GM19023 (cell line): ENCODE results near the gene PSPC1.
A peak's percentile ranks its signal among the peaks of the same experiment; 100 is the strongest.
"Not testable (repeated sequence)": the region's sequence is repeated elsewhere in the genome, so short reads cannot be mapped to it uniquely, and the experiment has no call there.

Experiments used
- ATAC-seq: cut with Tn5 transposase; IDR thresholded peaks from one replicate; pipeline ENCODE4 v1.9.1; 2021; ENCODE audit warnings: mild to moderate bottlenecking, moderate library complexity; ENCODE audit not compliant: unreplicated experiment

PSPC1 gene

DNA sequence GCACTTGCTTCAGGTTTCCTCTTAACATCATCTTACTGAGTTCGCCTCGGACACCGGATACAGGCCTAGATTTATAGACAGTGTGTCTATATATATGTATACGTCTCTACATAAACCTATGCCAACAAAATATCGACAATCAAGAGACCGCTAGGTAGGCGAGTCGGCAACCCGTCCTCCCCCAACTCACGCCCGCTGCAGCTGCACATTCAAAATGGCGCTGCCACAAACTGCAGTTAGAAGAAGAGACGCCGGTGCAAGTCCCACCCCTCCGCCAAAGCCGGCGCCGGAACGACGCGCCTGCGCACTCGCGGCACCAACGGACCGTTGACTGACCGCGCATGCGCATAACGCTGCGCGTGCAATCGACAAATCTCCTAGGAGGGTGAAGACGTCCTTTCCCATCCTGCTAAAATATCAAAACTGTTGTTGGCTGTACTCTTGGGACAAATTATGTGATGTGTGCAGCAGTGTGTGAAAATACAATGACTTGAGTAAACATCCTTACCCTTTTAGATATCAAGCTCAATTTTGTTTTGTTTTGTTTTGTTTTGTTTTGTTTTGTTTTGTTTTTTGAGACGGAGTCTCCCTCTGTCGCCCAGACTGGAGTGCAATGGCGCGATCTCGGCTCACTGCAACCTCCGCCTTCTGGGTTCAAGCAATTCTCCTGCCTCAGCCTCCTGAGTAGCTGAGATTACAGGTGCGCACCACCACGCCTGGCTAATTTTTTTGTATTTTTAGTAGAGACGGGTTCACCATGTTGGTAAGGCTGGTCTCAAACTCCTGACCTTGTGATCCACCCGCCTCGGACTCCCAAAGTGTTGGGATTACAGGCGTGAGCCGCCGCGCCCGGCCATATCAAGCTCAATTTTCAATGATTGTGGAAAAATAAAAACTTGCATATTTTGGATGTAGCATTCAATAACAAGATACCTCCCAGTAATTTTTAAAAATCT, at the start of gene PSPC1:
TSS of gene PSPC1 (minus strand) at position 219 of the 956 bp plus-strand sequence. CDS start at position 31, 188 bp downstream.
- ATAC-seq = peak; percentile 83

- ATAC-seq = no peak
Measured at GRCh38 chr13:19822673-19823072, 39.9 kb upstream of the PSPC1 start.

DNA sequence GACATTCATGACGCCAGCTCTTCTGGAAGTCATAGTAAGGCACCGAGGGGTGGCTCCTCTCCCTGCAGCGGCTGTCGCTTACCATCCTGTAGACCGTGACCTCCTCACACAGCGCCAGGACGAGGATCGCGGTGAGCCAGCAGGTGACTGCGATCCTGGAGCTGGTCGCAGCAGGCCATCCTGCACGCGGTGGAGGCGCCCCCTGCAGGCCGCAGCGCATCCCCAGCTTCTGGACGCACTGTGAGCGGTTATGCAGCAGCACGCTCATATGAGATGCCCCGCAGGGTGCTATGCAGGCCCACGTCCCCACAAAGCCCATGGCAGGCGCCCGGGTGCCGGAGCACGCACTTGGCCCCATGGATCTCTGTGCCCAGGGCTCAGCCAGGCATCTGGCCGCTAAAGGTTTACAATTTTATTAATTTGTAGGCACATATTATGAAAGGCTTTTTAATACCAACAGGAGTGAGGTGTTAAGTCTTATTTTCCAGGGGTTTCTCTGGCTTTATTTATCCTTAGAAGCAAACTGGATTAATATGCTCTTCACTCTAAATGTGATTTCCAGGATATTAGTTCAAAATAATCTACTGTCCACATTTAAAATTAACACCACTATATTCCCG, 35.6 kb upstream of the PSPC1 start:
- ATAC-seq = no peak

DNA sequence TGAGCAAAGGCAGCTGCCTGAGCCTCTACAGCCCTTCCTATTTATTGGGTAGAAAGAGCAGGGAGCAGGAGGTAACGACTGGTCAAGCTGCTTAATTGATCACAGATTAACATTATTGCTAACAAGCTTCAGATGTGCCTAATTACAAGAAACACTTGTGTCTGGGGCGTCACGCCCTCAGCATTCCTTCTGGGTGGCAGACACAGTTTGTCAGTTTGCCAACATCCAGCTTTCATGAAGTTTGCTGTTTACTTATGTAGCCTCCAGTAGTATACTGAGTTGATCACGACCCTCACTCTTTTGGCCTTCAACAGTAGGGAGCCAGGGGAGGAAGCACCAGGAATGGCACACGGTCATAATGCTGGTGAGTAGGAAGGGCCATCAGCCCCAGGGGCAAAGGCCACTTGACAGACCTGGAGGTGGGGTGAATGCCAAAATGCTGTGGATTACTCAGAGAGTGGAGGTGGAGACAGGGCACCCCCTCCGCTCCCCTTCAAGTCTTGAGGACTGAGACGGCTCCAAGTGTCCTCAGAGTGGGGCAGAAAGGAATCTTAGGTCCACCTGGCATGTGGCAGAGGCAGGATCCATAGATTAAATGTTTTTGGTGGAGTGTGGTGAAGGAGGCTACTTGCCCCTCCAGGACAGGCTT, 34.9 kb upstream of the PSPC1 start:
- no peak for ATAC-seq

DNA sequence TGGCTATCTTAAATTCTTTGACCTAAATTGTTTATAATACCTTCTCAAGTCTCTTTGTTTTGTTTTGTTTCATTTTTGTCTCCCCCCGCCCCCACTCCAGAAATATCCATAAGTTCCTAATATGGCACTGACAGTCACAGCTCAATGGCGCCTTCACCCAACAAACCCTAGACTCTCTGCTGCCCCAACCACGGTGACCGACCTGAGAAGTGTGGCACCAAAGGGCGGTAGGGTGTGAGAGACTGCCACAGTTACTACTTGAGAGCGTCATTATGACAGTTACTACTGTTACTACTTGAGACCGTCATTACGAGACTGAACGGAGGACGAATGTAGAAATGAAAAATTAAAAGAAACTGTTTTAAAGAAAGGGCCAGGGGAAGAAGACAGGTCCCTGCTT, 34.4 kb upstream of the PSPC1 start:
- no peak for ATAC-seq

- ATAC-seq = not testable (repeated sequence)
Measured at GRCh38 chr13:19815842-19816241, 33.1 kb upstream of the PSPC1 start.

DNA sequence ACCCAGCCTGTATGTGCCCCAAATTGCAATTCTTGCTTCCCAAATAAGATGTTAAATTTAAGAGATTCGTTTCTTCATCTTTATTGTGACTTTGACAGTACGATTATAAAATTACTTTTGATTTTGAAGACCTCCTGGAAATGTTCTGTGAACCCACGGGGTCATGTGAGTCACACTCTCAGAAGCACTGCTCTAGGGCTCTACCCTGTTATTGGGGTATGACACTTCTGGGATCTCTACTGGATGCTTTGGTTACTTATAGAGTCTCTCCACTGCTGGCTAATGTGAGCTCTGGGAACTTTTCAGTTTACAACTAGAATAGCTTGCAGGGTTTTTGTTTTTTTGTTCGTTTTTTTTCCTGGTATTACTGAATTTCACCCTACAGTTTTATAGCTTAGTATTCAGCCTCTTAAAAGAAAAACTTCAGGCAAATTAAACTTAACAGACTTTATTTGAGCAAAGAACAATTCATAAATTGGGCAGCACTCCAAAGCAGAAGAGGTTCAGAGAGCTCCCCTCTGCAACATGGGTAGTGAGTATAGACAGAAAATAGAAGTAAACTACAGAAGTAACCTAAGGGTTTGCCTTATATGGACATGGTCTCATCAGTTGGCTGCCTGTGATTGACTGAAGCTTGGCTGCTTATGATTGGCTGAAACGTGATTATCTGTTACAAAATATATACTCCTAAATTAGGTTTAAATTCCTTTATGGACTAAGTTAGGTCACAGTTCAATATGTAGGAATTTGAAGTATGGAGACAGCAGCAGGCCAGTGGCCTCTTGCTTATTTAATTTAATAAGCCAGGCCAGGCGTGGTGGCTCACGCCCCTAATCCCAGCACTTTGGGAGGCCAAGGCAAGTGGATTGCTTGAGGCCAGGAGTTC, 28.5 kb upstream of the PSPC1 start:
- ATAC-seq = no peak

DNA sequence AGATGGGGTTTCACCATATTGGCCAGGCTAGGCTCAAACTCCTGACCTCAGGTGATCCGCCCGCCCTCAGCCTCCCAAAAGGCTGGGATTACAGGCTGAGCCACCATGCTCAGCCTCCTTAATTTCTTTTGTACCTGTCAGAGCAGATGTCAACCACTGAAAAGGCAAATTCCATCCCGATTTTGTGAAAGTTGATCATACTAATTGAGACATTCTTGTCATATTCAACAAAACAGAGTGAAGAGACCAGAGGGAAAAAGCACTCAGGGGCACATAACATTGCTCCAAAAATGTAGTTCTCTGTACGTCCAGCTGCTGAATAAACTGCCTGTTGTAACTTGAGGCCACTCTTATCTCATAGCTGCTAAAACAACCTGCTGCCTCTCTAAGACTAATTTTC, 27.4 kb upstream of the PSPC1 start:
- ATAC-seq = no peak

- no peak for ATAC-seq
Measured at GRCh38 chr13:19805765-19806164, 23.0 kb upstream of the PSPC1 start.

DNA sequence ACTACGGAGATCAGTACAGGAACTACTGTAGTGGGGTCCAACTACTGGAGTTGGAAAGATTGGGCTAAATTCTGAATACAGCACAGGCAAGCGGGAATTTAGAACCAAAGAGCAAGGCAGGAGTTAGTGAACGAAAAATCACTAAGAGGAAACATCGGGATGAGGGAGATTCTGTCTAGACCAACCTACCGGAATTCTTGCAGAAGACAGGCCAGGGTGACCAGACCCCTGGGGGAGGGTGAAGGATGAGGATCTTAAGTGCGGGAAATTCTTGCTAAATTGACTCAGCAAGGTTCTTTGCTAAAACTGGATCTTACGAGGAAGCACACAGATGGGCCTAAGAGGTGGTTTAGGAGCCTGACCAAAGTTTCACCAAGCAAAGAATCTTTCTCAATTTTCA, 13.2 kb upstream of the PSPC1 start:
- ATAC-seq = no peak

GRCh38 chr13:19794631-19795030, 11.9 kb upstream of the PSPC1 start:
- ATAC-seq = no peak

DNA sequence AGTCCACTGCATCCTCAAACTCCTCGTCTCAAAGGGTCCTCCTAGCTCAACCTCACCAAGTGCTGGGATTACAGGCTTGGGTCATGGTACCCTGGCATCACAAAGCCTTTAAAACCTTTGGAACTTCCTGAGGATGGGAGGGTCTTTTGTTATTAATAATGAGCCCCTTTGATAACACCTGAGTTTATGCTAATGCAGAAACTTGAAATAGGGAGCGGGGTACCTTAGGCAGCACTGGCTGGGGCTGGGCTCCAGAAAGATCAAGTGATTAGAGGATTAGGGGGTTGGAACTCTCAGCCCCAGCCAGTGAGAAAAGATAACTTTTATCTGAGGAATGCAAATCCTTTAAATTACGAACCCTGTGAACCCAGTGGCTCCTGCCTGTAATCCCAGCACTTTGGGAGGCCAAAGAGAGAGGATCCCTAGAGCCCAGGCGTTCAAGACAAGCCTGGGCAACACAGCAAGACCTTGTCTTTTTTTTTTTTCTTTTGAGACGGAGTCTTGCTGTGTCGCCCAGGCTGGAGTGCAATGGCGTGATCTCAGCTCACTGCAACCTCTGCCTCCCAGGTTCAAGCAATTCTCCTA, 9.3 kb upstream of the PSPC1 start:
- ATAC-seq = no peak

DNA sequence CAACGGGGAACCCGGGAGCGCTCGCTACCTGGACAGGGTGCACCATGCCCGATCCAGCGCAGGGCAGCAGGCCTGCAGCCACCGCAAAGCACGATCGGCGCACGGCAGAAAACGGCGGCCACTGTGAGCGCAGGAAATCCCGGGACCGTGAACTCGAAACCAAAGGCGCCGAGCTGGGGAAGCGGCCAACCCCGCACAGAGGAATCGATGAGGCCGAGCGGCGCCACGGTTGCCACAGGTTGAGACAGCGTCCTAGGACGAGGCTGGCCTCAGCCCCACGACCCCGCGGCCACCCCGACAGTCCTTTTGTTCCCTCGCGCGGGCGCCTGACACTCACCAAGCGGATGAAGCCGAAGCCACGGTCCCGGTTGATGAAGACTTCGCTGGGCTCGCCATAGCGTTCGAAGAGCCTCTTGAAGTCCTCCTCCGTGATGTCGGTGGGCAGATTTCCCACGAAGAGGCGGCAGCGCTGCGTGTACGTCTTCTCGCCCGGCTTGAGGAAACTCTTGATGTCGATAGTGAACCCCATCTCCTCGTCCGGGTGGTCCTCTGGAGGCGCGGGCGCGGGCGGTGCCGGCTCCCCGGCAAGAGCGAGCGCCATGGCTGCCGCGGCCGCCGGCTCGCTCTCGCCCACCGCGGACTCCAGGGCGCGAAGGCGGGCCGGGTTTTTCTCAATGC, 557 bp downstream of the PSPC1 start:
- peak; percentile 47 for ATAC-seq

GRCh38 chr13:19781526-19781925, 1.2 kb downstream of the PSPC1 start:
- no peak for ATAC-seq

DNA sequence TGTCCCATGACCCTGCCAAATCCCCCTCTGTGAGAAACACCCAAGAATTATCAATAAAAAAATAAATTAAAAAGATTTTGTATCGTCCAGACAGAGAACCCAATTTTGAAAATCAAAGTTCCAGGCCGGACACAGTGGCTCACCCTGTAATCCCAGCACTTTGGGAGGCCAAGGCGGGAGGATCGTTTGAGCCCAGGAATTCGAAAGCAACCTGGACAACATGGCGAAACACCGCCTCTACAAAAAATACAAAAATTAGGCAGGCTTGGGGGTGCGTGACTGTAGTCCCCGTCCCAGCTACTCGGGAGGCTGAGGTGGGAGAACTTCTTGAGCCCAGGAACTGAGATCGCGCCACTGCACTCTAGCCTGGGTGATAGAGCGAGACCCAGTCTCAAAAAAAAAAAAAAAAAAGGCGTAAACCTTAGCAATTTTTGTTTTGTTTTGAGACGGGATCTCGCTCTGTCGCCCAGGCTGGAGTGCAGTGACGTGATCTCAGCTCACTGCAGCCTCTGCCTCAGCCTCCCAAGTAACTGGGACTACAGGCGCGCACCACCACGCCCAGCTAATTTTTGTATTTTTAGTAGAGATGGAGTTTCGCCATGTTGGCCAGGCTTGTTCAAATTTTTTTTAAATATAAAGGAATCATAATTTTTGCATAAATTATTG, 1.9 kb downstream of the PSPC1 start:
- not testable (repeated sequence) for ATAC-seq

DNA sequence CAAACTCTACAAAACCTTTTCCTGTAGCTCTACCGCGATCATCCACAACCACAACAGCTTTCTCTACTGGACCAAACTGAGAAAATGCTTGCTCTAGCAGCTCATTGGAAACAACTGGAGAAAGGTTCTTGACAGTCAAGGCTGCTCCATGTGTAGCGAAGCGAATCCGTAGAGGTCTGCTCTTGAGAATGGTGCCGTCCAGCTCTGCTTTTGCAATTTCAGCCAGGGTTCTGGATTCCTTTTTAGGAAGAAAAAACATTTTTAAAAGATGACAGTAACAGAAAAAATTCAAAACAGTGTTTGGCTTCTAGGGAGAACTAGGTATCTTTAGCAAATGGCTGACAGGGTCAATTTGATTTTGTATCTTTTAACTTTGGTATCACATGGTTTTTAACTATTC, 10.4 kb downstream of the PSPC1 start:
- no peak for ATAC-seq

DNA sequence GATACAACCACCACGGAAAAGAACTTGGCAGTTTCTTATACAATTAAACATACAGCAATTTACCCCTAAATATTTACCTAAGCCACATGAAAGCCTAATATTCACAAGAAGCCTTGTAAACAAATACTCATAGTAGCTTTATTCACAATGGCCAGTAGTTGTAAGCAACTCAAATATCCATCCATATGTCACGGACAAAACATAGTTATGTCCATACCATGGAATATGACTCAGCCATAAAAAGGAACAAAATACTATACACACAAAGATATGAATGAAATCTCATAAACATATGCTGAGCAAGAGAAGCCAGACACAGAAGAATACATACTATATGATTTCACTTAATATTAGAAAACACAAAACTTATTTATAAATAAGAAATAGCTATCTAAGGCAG, 12.9 kb downstream of the PSPC1 start:
- no peak for ATAC-seq

DNA sequence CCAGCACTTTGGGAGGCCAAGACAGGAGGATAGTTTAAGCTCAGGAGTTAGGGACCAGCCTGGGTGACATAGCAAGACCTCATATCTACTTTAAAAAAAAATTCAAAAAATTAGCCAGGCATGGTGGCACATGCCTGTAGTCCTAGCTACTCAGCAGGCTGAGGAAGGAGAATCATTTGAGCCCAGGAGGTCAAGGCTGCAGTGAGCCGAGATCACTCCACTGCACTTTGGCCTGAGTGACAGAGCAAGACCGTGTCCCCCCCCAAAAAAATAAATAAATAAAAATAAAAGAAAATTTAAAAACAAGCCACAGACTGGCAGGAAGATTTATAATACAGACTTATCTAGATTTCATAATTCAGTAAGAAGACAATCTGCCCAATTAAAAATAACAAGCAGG, 14.8 kb downstream of the PSPC1 start:
- no peak for ATAC-seq

- ATAC-seq = no peak
Measured at GRCh38 chr13:19766591-19766990, 16.2 kb downstream of the PSPC1 start.
